ENCODE measurements around the gene ANXA4. TPM values are rescaled to one million over a fixed set of nuclear protein-coding genes. Genes with fewer than 3 reads are reported as not detected.

ANXA4 gene
- total RNA-seq, 1 experiment from 2014 or later = 92.0 TPM

GRCh38 chr2:69729266-69729665 lies 12.7 kb upstream of the ANXA4 start:
- H3K27me3 Mint-ChIP-seq (ENCODE audit: insufficient read depth, unreplicated experiment) = no peaks in the 10 kb centered on the region
- H3K36me3 Mint-ChIP-seq (ENCODE audit: insufficient read depth, unreplicated experiment) = no peaks in the 10 kb centered on the region
- peaks cover 18% of the 10 kb centered on the region for H3K4me1 Mint-ChIP-seq (ENCODE audit: low read depth, unreplicated experiment)
- no peak for DNase-seq
- H3K27ac Mint-ChIP-seq (ENCODE audit: unreplicated experiment) = no peak overlapping the region
- no peak overlapping the region for H3K4me3 Mint-ChIP-seq (ENCODE audit: unreplicated experiment)
- BruUV-seq (replicated peaks) = no TSS peak
- ChIA-PET POLR2A (no interaction called here), CTCF (interaction anchor here (1.3 kb wide), 1 partner anchor 88 kb away, joined by 4 read pairs; no protein-coding TSS in a partner anchor)
- no peak overlapping the region for H3K4me3 ChIP-seq (ENCODE audit: low read depth, low read length)
- no peaks in the 10 kb centered on the region for H3K9me3 ChIP-seq
- peaks cover 9% of the 10 kb centered on the region for H3K4me1 ChIP-seq
- TF ChIP-seq CTCF (IDR thresholded peaks at IDR 0.05; ENCODE audit: insufficient read depth in 1 of 2, low read depth in 1 of 2, low read length in 1 of 2, severe bottlenecking in 1 of 2, unreplicated experiment in 1 of 2) = no peak
- H3K27me3 ChIP-seq (replicated peaks; ENCODE audit: control insufficient read depth, insufficient read depth, low read length) = no peaks in the 10 kb centered on the region
- intact Hi-C loops (cut with micrococcal nuclease; ENCODE audit: unreplicated experiment) = no loop called here
- H3K9me3 Mint-ChIP-seq (ENCODE audit: unreplicated experiment) = no peaks in the 10 kb centered on the region
- no peaks in the 10 kb centered on the region for H3K36me3 ChIP-seq (ENCODE audit: control insufficient read depth, insufficient read depth, low read length)

- Histone ChIP-seq H3K9me3 (no peaks in the 10 kb centered on the region), H3K4me1 (peaks cover 11% of the 10 kb centered on the region), H3K36me3 (ENCODE audit: control insufficient read depth, insufficient read depth, low read length) (no peaks in the 10 kb centered on the region), H3K4me3 (ENCODE audit: low read depth, low read length) (no peak overlapping the region), H3K27me3 (replicated peaks; ENCODE audit: control insufficient read depth, insufficient read depth, low read length) (no peaks in the 10 kb centered on the region)
- no peaks in the 10 kb centered on the region for H3K27me3 Mint-ChIP-seq (ENCODE audit: insufficient read depth, unreplicated experiment)
- TF ChIP-seq CTCF (IDR thresholded peaks at IDR 0.05; ENCODE audit: insufficient read depth in 1 of 2, low read depth in 1 of 2, low read length in 1 of 2, severe bottlenecking in 1 of 2, unreplicated experiment in 1 of 2) = no peak
- H3K27ac Mint-ChIP-seq (ENCODE audit: unreplicated experiment) = no peak overlapping the region
- H3K4me3 Mint-ChIP-seq (ENCODE audit: unreplicated experiment) = no peak overlapping the region
- H3K9me3 Mint-ChIP-seq (ENCODE audit: unreplicated experiment) = no peaks in the 10 kb centered on the region
- no peaks in the 10 kb centered on the region for H3K36me3 Mint-ChIP-seq (ENCODE audit: insufficient read depth, unreplicated experiment)
- CTCF ChIA-PET = interaction anchor here (1.3 to 1.6 kb wide), 2 partner anchors 87 kb away, joined by 4 to 5 read pairs; no protein-coding TSS in a partner anchor
- no peak for DNase-seq
- H3K4me1 Mint-ChIP-seq (ENCODE audit: low read depth, unreplicated experiment) = peaks cover 24% of the 10 kb centered on the region
- no TSS peak for BruUV-seq (replicated peaks)
- intact Hi-C loops (cut with micrococcal nuclease; ENCODE audit: unreplicated experiment) = no loop called here
- POLR2A ChIA-PET = interaction anchor here (0.5 kb wide), 1 partner anchor 48 kb away, joined by 4 read pairs; no protein-coding TSS in a partner anchor
Observed at GRCh38 chr2:69729781-69730180, 12.2 kb upstream of the ANXA4 start.

- POLR2A ChIA-PET = interaction anchor here (0.8 kb wide), 1 partner anchor 10 kb away, joined by 3 read pairs; the partner anchor contains the start of gene ANXA4
- DNase-seq = no peak
- intact Hi-C loops (cut with micrococcal nuclease; ENCODE audit: unreplicated experiment) = no loop called here
- no peak overlapping the region for H3K27ac Mint-ChIP-seq (ENCODE audit: unreplicated experiment)
- H3K4me1 Mint-ChIP-seq (ENCODE audit: low read depth, unreplicated experiment) = peaks cover 35% of the 10 kb centered on the region
- no peaks in the 10 kb centered on the region for H3K9me3 Mint-ChIP-seq (ENCODE audit: unreplicated experiment)
- no peaks in the 10 kb centered on the region for H3K36me3 Mint-ChIP-seq (ENCODE audit: insufficient read depth, unreplicated experiment)
- no peaks in the 10 kb centered on the region for H3K9me3 ChIP-seq
- BruUV-seq (replicated peaks) = no TSS peak
- H3K4me3 ChIP-seq (ENCODE audit: low read depth, low read length) = no peak overlapping the region
- CTCF ChIA-PET = interaction anchor here (1.1 to 1.6 kb wide), 2 partner anchors 10 to 85 kb away, joined by 3 to 5 read pairs; partner anchors contain the start of gene ANXA4
- no peaks in the 10 kb centered on the region for H3K27me3 Mint-ChIP-seq (ENCODE audit: insufficient read depth, unreplicated experiment)
- H3K4me1 ChIP-seq = peaks cover 23% of the 10 kb centered on the region
- H3K4me3 Mint-ChIP-seq (ENCODE audit: unreplicated experiment) = no peak overlapping the region
- no peaks in the 10 kb centered on the region for H3K27me3 ChIP-seq (replicated peaks; ENCODE audit: control insufficient read depth, insufficient read depth, low read length)
- no peak for TF ChIP-seq CTCF (IDR thresholded peaks at IDR 0.05; ENCODE audit: insufficient read depth in 1 of 2, low read depth in 1 of 2, low read length in 1 of 2, severe bottlenecking in 1 of 2, unreplicated experiment in 1 of 2)
- H3K36me3 ChIP-seq (ENCODE audit: control insufficient read depth, insufficient read depth, low read length) = no peaks in the 10 kb centered on the region
Observed at GRCh38 chr2:69731147-69731970, 10.6 kb upstream of the ANXA4 start.
